HEK293 (cell line): ENCODE measurements around the gene RPS6KB1.

ENCODE experiments used
- CTCF ChIA-PET: fragments of 350-600 bp; formaldehyde crosslinking; extraction: SDS; loops from one replicate; lab custom pipeline; 2021; ENCODE audit warnings: antibody characterized with exemption; lab: Yijun Ruan, JAX
- POLR2A ChIA-PET: fragments of 300-600 bp; formaldehyde crosslinking; extraction: SDS; loops from one replicate; lab custom pipeline; 2020; ENCODE audit warnings: antibody characterized with exemption, inconsistent platforms; lab: Yijun Ruan, JAX
- H3K27ac ChIP-seq: fragments of 200-500 bp; sonication (Bioruptor generic); 2 replicates; pipeline ENCODE4 v1.5.1; 2014; ENCODE audit warnings: low read depth, low read length, control low read depth, inconsistent platforms; ENCODE audit errors: extremely low read depth
- H3K36me3 ChIP-seq, 2 experiments: fragments of 200-500 bp in 1 of 2; sonication (Bioruptor generic) in 1 of 2; 1 replicate in 1 of 2; 2 replicates in 1 of 2; pipeline ENCODE4 v1.5.1; 2014 to 2017; ENCODE audit warnings: inconsistent platforms in 2 of 2, low read length in 2 of 2; ENCODE audit not compliant: control insufficient read depth in 2 of 2, insufficient read depth in 1 of 2
- H3K4me1 ChIP-seq: fragments of 200-500 bp; sonication (Bioruptor generic); 2 replicates; pipeline ENCODE4 v1.5.1; 2014; ENCODE audit warnings: mild to moderate bottlenecking, low read length, inconsistent platforms; ENCODE audit not compliant: control insufficient read depth, insufficient read depth
- H3K4me3 ChIP-seq: 2 replicates; pipeline ENCODE4 v1.5.1; 2011; ENCODE audit warnings: low read depth, mild to moderate bottlenecking, control low read depth, low read length, moderate library complexity
- H3K9me3 ChIP-seq: fragments of 200-500 bp; sonication (Bioruptor generic); 2 replicates; pipeline ENCODE4 v1.5.1; 2014; ENCODE audit warnings: low read depth, low read length, inconsistent platforms; ENCODE audit not compliant: control insufficient read depth, insufficient read depth
- ATF2 ChIP-seq: fragments of 450-650 bp; formaldehyde crosslinking; IDR thresholded peaks from 2 replicates; pipeline ENCODE4 v1.5.1; 2016; ENCODE audit warnings: missing biosample characterization, missing genetic modification characterization, low read depth
- EGR2 ChIP-seq: fragments of 450-650 bp; formaldehyde crosslinking; IDR thresholded peaks from 2 replicates; pipeline ENCODE4 v1.5.1; 2016; ENCODE audit warnings: low read depth, missing biosample characterization, missing genetic modification characterization
- HIC1 ChIP-seq: fragments of 450-650 bp; formaldehyde crosslinking; IDR thresholded peaks from 2 replicates; pipeline ENCODE4 v1.5.1; 2016; ENCODE audit warnings: missing biosample characterization, missing genetic modification characterization
- IKZF3 ChIP-seq: fragments of 450-650 bp; IDR thresholded peaks from 2 replicates; pipeline ENCODE4 v1.5.0; 2018; ENCODE audit warnings: missing biosample characterization, mild to moderate bottlenecking, missing genetic modification characterization, moderate library complexity
- KLF1 ChIP-seq: fragments of 450-650 bp; formaldehyde crosslinking; IDR thresholded peaks from 2 replicates; pipeline ENCODE4 v1.5.1; 2016; ENCODE audit warnings: missing biosample characterization, missing genetic modification characterization
- MEIS1 ChIP-seq: sonication (generic); formaldehyde crosslinking; IDR thresholded peaks from 2 replicates; pipeline ENCODE4 v1.8.1; 2022; ENCODE audit warnings: missing genetic modification reagents, mild to moderate bottlenecking, borderline replicate concordance
- MZF1 ChIP-seq: fragments of 450-650 bp; formaldehyde crosslinking; IDR thresholded peaks from 2 replicates; pipeline ENCODE4 v1.5.1; 2017; ENCODE audit warnings: missing biosample characterization, missing genetic modification characterization, borderline replicate concordance
- TCF7L2 ChIP-seq: IDR thresholded peaks from 2 replicates; pipeline ENCODE4 v1.6.1; 2011; ENCODE audit warnings: low read depth, mild to moderate bottlenecking, inconsistent platforms, low read length, moderate library complexity, borderline replicate concordance
- WT1 ChIP-seq: fragments of 450-650 bp; formaldehyde crosslinking; IDR thresholded peaks from 2 replicates; pipeline ENCODE4 v1.5.1; 2016; ENCODE audit warnings: missing biosample characterization, missing genetic modification characterization
- ZBTB17 ChIP-seq: fragments of 450-650 bp; formaldehyde crosslinking; IDR thresholded peaks from 2 replicates; pipeline ENCODE4 v1.5.1; 2016; ENCODE audit warnings: missing biosample characterization, missing genetic modification characterization
- ZBTB44 ChIP-seq: fragments of 450-650 bp; IDR thresholded peaks from 2 replicates; pipeline ENCODE4 v1.5.1; 2018; ENCODE audit warnings: missing biosample characterization, mild to moderate bottlenecking, missing genetic modification characterization
- ZNF138 ChIP-seq: fragments of 450-650 bp; formaldehyde crosslinking; IDR thresholded peaks from 2 replicates; pipeline ENCODE4 v1.5.1; 2016; ENCODE audit warnings: missing biosample characterization, missing genetic modification characterization, borderline replicate concordance
- ZNF621 ChIP-seq: fragments of 450-650 bp; formaldehyde crosslinking; IDR thresholded peaks from 2 replicates; pipeline ENCODE4 v1.5.1; 2017; ENCODE audit warnings: missing biosample characterization, missing genetic modification characterization
- ZNF626 ChIP-seq: fragments of 450-650 bp; sonication (Bioruptor Pico); formaldehyde crosslinking; IDR thresholded peaks from 2 replicates; pipeline ENCODE4 v1.5.1; 2018; ENCODE audit warnings: missing biosample characterization, missing genetic modification characterization, inconsistent platforms
- ZNF654 ChIP-seq: fragments of 450-650 bp; formaldehyde crosslinking; IDR thresholded peaks from 2 replicates; pipeline ENCODE4 v1.5.1; 2016; ENCODE audit warnings: low read depth, missing biosample characterization, missing genetic modification characterization
- ZNF707 ChIP-seq: fragments of 450-650 bp; formaldehyde crosslinking; IDR thresholded peaks from 2 replicates; pipeline ENCODE4 v1.5.1; 2016; ENCODE audit warnings: missing biosample characterization, missing genetic modification characterization
- ZNF791 ChIP-seq: fragments of 450-650 bp; formaldehyde crosslinking; IDR thresholded peaks from 2 replicates; pipeline ENCODE4 v1.5.1; 2016; ENCODE audit warnings: missing biosample characterization, missing genetic modification characterization
- ZXDB ChIP-seq: fragments of 450-650 bp; formaldehyde crosslinking; IDR thresholded peaks from 2 replicates; pipeline ENCODE4 v1.5.1; 2016; ENCODE audit warnings: missing biosample characterization, missing genetic modification characterization
- TF ChIP-seq, protein P1 (sequence below): fragments of 450-650 bp; formaldehyde crosslinking; IDR thresholded peaks from 2 replicates; pipeline ENCODE4 v1.5.1; 2016; ENCODE audit warnings: missing biosample characterization, missing genetic modification characterization
- TF ChIP-seq, protein P2 (sequence below): fragments of 450-650 bp; formaldehyde crosslinking; IDR thresholded peaks from 2 replicates; pipeline ENCODE4 v1.5.1; 2016; ENCODE audit warnings: missing biosample characterization, missing genetic modification characterization
- TF ChIP-seq, protein P3 (sequence below): fragments of 450-650 bp; formaldehyde crosslinking; IDR thresholded peaks from 2 replicates; pipeline ENCODE4; 2016; ENCODE audit warnings: missing biosample characterization, missing genetic modification characterization

The RPS6KB1 gene

DNA sequence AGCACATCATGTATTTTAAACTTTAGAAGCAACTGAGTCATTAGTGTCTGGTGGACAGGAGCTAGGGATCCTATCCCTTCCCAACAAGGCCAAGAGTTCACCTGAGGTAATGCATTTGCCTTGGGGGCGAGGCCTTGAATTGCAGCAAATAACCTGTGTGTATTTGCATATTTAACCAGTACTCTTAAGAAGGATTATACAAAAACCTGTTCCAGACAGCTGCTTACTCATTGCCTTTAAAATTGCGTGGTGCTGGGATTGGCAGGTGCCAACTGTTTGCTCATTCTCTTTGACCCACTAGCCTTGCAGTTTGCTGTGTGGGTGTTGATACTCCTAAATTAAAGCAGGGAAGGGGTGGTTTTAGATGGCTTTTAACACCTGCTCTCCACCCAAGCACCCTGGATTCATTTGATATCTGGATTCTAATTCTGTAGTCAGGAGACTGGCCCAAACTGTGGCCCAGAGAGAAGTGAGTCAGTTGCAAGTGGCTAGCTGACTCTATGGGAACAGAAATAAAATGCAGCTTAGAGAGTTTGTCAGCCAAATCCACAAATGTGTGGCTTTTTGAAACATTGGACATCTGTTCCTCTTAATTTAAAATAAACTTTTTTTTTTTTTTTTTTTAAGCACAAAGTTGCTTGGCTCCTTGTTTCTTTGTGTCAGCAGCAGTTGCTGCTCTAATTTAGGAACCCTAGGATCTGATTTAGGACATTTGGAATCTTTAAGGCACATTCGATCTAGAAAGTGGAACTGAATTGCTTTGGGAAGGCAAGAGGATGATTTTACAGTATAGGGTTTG lies 47.1 kb upstream of the RPS6KB1 start (continued):
- TF ChIP-seq, protein P1, sequence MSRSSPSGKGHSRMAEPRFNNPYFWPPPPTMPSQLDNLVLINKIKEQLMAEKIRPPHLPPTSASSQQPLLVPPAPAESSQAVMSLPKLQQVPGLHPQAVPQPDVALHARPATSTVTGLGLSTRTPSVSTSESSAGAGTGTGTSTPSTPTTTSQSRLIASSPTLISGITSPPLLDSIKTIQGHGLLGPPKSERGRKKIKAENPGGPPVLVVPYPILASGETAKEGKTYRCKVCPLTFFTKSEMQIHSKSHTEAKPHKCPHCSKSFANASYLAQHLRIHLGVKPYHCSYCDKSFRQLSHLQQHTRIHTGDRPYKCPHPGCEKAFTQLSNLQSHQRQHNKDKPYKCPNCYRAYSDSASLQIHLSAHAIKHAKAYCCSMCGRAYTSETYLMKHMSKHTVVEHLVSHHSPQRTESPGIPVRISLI (tag by site-specific recombination) = 0 out of 2 replicates have a peak, but pooled peaks have one; percentile 28
- TF ChIP-seq ZBTB44 (tag by site-specific recombination) (peak; percentile 38; the same call in 1 of the 2 replicates), EGR2 (peak; percentile 61; the same call in 1 of the 2 replicates)

- H3K4me1 ChIP-seq = peaks cover 25% of the 10 kb centered on the region
- no peaks in the 10 kb centered on the region for H3K9me3 ChIP-seq
- TF ChIP-seq HIC1 (no peak), ZNF791 (no peak), IKZF3 (tag by site-specific recombination) (0 out of 2 replicates have a peak, but pooled peaks have one; percentile 14), ZNF707 (tag by site-specific recombination) (no peak), ZXDB (tag by site-specific recombination) (no peak), MZF1 (tag by site-specific recombination) (peak; percentile 85), ATF2 (no peak), ZNF138 (tag by site-specific recombination) (no peak), MEIS1 (CRISPR knock-in tag) (no peak), ZNF621 (no peak), ZBTB17 (tag by site-specific recombination) (no peak), WT1 (tag by site-specific recombination) (peak; percentile 35; the same call in 1 of the 2 replicates), KLF1 (tag by site-specific recombination) (no peak), ZBTB44 (tag by site-specific recombination) (no peak), ZNF626 (tag by site-specific recombination) (no peak), ZNF654 (tag by site-specific recombination) (no peak), TCF7L2 (no peak)
- TF ChIP-seq, protein P2, sequence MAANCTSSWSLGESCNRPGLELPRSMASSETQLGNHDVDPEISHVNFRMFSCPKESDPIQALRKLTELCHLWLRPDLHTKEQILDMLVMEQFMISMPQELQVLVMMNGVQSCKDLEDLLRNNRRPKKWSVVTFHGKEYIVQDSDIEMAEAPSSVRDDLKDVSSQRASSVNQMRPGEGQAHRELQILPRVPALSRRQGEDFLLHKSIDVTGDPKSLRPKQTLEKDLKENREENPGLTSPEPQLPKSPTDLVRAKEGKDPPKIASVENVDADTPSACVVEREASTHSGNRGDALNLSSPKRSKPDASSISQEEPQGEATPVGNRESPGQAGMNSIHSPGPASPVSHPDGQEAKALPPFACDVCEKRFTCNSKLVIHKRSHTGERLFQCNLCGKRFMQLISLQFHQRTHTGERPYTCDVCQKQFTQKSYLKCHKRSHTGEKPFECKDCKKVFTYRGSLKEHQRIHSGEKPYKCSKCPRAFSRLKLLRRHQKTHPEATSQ (tag by site-specific recombination) = no peak
- TF ChIP-seq, protein P3, sequence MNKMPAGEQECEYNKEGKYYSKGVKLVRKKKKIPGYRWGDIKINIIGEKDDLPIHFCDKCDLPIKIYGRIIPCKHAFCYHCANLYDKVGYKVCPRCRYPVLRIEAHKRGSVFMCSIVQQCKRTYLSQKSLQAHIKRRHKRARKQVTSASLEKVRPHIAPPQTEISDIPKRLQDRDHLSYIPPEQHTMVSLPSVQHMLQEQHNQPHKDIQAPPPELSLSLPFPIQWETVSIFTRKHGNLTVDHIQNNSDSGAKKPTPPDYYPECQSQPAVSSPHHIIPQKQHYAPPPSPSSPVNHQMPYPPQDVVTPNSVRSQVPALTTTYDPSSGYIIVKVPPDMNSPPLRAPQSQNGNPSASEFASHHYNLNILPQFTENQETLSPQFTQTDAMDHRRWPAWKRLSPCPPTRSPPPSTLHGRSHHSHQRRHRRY (tag by site-specific recombination) = no peak
- ChIA-PET CTCF (interaction anchor here (0.6 to 7.7 kb wide), 4 partner anchors 8 to 122 kb away, joined by 4 to 73 read pairs (median 10); no protein-coding TSS in a partner anchor), POLR2A (interaction anchor here (0.8 to 2.3 kb wide), 5 partner anchors 9 to 139 kb away, joined by 3 to 15 read pairs (median 7); partner anchors contain the start of genes PTRH2, RPS6KB1, TUBD1 and VMP1)
- peaks cover 0 to 5% of the 10 kb centered on the region in 2 experiments; a peak in 1 of 3 replicates for H3K36me3 ChIP-seq
- H3K27ac ChIP-seq = peak overlapping the region; percentile 57
- no peak overlapping the region for H3K4me3 ChIP-seq
Observed at GRCh38 chr17:59846394-59847165, 46.3 kb upstream of the RPS6KB1 start.
